RPMI7951 (cell line): Measurements from ENCODE around the gene CARS2. TPM values are rescaled to one million over a fixed set of nuclear protein-coding genes. Genes with fewer than 3 reads are reported as not detected.
"Not testable (repeated sequence)": the region's sequence is repeated elsewhere in the genome, so short reads cannot be mapped to it uniquely, and the experiment has no call there.

Experiments used
- DNase-seq: peaks from one replicate; pipeline ENCODE4 v3.0.0-alpha.2; 2012; ENCODE audit warnings: low read depth
- total RNA-seq: library from RNA; depleted of rRNA; stranded (reverse); fragments of >200 nt; shearing (Covaris generic); gene quantifications from 2 replicates; pipeline ENCODE4 v1.2.3, GENCODE V29; 2014

The CARS2 gene
- total RNA-seq, 1 experiment from 2014 or later, result 35.1 TPM

DNA sequence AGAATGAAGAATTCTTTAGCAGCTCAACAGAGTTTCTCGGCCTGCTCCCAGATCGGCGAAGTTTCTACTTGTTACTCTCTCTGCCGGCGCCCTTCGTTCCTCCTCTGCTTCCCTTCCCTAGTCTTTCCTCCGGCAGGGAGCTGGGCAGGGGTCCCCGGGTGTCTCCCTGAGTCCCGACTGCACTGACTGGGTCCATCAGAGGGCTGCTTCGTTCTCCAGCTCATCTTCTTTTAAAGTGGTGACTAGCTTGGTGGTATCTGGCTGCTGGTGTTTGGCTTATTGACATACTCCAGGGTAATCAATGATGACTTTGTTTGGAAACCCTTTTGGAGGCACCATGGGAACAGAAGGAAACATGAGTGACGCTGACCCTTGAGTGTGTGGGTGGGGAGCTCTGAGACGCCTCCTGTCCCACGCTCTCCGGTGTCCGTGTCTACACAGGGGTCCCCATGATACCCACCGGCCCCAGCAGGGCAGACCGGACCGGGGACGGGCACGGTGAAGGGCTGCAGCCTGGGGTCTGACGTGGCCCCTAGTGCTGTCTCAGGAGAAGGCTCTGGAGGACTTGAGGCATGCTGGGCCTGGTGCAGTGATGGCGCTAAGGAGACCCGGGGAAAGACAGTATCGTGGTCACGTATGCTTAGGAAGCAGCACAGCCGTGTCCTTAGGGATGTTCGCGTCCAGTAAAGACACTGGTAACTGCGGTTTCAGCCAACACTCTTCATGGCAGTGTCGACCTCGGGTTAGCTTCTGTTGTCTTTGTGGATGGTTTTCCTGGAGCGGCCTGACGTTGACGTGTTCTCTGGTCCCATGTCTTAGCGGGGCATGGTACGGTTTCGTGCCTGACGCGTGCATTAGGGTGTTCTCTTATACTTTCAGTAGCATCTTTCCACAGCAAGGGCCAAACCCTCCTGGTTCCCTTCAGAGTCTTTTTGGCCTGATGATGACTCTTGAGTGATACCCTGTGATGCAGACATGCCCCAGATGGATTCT, 66.8 kb downstream of the CARS2 start:
- DNase-seq, result no peak

DNA sequence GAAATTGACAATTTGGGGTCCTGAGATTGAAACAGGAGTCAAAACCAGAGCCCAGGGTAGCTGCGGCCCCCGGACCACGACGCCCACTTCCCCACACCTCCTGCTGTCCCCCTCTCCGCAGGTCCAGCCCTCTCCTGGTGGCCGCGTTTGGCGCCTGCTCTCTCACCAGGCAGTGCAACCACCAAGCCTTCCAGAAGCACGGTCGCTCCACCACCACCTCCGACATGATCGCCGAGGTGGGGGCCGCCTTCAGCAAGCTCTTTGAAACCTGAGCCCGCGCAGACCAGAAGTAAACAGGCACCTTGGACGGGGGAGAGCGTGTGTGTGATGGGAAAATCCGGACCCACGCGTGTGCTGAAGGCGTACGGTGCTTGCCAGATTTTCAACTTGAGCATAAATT, 67.7 kb downstream of the CARS2 start:
- DNase-seq, result no peak

DNA sequence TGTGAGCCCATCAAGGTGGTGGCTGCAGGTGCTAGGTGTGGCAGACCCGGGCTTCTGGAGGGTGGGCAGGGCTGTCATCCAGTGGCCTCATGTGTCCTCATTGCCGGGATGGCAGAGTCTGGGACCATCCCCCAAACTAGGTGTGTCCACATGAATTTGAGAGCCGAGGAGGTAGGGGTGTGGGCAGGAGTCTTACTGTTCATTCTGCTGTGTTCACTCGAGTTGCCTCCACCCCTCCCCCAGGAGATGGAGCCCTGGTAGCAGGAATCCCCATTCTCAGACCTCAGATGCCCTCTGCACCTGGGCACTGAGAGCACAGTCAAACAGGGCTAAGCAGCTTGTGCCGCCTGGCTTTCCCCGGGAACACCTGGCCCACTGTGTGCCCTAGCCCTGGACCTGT, 68.2 kb downstream of the CARS2 start:
- no peak for DNase-seq

DNA sequence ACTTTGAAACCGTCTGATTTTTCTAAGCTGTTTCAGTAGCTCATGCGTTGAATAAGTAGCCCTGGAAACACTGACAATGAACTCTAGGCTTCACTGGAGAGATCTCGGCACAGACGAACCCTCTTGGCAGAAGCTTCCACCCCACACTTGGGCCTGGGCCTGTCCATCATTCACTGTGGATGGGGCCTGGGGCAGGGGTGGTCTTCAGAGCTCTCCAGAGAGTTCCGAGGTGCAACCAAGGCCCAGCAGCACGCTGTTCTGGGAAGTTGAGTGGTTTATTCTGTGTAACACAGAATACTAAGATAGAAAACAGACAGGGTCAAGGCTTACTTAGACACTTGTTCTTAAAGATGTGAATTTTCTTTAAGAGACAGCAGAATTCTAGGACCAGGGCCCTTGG, 68.6 kb downstream of the CARS2 start:
- no peak for DNase-seq

DNA sequence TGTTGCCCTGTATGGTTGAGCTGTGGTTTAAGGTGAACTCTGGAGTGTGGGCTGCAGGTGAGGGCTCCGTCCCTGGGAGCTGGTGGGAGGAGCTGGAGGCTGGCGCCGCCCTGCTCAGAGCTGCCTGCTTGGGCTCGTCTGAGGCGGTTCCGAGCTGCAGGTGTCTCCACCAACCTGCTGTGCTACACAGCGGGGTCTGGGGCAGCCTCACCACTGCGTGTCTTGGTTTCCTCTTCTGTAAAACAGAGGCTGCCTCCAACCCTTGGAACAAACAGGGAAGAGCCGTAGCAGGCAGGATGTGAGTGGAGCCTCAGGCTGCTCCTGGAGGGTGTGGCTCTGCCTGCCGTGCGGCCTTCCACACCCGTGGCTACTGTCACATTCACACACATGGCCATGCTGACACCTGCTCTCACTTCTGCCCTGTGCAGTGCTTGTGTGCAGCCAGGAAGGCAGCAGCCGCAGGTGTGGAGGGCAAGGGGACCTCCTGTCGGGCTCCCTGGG, 69.2 kb downstream of the CARS2 start:
- DNase-seq, result no peak

DNA sequence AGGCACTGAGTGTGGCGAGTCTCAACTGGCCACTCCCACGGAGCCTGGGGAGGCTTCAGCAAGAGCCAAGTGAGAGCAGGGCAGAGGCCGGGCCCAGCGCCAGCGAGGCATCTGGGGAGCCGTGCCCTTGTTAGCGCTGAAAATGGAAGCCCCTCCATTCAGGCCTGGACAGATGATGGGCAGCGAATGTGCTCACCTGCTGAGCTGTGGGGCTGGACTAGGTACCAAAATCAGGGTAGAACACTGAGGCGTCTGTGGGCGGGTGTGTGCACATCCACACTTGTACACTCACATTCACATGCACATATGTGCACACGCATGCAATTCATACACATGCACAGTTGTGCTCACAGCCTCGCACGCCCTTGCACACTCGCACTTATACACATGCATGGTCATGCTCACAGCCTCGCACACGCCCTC, 69.9 kb downstream of the CARS2 start:
- DNase-seq, result no peak

DNA sequence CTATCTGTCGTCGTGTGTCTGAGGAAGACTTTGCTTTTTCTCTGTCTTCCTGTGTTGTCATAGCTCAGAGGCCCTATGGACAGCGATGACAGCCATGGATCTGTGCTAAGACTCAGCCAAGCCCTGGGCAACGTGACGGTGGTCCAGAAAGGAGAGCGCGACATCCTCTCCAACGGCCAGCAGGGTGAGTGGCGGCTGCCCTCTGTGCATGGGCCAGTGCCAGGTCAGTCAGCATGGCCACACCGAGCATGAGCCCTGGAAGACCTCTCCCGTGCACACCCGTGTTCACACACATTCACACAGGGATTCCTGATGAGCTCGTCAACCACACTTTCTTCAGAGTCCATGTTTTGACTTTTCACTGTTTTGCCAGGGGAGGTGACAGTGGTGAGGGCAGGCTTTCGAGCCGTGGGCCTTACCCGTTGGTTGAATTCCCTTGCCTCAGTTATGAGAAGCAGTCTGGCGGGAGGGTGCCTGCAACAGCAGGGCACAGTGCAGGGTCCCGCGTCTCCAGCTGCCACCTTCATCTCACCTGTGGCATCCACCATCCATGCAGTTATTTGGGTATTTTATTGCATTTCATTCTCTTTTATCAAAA, 70.4 kb downstream of the CARS2 start:
- no peak for DNase-seq

DNA sequence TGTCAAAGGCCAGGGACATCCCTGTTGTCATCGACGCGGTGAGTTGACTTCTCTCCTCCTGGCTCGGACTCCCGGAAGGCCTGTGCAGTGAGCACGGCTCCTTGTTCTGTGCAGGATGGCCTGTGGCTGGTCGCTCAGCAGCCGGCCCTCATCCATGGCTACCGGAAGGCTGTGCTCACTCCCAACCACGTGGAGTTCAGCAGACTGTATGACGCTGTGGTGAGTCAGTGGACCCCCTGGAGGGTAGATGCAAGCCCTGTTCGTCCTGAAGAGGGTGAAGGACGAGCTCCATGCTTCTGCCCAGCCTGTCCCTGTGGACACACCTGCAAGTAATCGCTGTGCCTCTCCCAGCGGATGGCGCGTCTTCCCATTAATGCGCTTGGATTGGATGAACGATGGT, 71.4 kb downstream of the CARS2 start:
- DNase-seq, result peak; percentile 91

DNA sequence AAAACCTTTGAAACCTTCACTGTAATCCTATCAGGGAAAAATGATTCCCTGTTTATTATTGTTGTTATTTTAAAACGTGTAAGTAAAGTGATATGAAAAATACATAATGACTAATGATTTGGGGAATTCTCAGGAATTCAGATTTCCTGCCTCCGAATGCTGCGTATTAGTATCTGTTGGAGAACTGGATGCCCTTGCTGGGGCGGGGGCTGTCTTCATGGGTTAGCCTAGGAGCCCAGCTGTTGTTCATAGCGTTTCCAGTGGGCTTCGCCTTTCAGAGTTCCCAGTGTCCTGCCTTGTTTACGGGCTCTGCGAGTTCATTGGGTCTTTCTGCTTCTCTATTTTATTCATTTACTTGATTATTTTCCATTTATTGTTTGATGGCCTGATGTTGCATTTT, 72.1 kb downstream of the CARS2 start:
- DNase-seq, result no peak

DNA sequence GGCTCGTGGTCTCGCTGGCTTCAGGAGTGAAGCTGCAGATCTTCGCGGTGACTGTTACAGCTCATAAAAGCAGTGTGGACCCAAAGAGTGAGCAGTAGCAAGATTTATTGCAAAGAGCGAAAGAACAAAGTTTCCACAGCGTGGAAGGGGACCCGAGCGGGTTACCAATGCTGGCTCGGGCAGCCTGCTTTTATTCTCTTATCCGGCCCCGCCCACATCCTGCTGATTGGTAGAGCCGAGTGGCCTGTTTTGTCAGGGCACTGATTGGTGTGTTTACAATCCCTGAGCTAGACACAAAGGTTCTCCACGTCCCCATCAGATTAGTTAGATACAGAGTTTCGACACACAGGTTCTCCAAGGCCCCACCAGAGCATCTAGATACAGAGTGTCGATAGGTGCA, 73.7 kb downstream of the CARS2 start:
- not testable (repeated sequence) for DNase-seq

DNA sequence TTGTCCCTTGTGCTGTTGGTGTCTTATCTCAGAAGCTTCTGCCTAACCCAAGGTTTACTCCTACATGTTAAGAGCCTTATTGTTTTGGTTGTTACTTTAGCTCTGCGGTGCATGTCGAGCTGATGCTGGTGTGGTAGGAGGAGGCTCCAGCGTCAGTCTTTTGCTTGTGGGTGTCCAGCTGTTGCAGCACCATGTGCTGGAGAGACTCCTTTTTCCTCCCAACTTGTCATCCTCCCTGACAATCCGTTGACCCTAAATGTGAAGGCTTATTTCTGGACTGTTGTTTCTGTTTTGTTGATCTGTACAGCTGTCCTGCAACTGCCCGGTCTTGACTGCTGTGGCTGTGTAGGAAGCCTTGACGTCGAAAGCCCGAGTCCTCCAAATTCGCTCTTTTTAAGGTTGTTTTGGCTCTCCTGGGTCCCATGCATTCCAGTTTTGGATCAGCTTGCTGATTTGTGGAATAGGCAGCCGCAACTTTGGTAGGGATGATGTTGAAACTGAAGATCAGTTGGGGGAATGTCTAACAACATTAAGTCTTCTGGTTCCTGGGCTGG, 75.3 kb downstream of the CARS2 start:
- DNase-seq, result no peak

DNA sequence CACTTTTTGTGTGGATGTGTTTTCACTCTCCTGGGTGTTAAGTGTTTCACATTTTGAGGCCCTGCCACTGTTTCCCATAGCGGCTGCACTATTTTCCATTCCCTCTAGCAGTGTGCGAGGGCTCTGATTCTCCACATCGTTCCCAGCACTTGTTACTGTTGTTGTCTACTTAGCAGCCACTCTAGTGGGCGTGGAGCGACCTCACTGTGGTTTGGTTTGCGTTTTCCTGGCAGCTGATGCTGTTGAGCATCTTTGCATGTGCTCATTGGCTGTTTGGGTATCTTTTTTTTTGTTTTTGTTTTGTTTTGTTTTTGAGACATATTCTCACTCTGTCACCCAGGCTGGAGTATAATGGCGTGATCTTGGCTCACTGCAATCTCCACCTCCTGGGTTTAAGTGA, 76.2 kb downstream of the CARS2 start:
- no peak for DNase-seq

DNA sequence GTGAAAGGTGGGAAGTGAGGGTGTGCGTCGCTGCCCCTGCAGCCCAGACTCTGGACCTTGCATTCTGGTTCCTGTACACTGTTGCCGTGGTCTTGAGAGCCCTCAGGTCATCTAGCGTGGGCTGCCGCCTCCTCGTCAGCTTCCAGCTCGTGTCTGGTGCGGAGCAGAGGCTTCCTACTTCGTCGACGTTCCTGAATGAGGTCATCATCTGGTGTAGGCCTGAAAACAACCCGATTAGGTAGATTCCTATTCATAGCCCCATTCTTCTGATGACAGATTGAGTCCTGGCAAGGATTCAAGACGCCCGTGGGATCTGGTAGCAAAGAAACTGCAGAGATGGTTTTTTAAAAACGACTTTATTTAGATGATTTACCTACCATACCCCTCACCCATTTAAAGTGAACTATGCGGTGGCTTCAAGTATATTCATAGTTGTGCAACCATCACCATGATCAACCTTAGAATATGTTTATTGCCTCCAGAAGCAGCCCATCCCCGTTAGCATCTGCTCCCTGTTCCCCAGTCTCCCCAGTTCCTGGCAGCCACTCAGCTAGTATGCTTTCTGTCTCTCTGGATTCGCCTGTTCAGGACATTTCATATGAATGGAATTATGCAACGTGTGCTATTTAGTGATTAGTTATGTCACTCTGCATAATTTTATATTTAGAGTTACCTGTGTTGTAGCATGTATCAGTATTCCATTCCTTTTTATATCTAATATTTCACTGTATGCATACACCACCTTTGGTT, 76.8 kb downstream of the CARS2 start:
- DNase-seq, result no peak

DNA sequence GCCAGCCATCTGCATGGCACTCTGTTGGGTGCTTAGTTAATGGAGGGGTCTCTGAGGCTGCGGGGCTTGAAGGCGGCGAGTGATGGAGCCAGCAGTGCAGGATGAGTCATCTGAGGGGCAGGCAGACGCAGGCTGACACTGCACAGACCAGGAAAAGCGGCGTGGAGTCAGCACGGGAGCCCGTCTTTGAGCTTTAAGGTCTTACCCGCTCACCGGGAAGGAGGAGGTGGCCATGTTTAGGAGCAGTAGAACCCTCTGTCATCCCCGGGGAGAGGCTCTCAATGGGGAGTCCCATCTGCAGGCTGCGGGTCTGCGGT, 77.5 kb downstream of the CARS2 start:
- DNase-seq, result no peak

DNA sequence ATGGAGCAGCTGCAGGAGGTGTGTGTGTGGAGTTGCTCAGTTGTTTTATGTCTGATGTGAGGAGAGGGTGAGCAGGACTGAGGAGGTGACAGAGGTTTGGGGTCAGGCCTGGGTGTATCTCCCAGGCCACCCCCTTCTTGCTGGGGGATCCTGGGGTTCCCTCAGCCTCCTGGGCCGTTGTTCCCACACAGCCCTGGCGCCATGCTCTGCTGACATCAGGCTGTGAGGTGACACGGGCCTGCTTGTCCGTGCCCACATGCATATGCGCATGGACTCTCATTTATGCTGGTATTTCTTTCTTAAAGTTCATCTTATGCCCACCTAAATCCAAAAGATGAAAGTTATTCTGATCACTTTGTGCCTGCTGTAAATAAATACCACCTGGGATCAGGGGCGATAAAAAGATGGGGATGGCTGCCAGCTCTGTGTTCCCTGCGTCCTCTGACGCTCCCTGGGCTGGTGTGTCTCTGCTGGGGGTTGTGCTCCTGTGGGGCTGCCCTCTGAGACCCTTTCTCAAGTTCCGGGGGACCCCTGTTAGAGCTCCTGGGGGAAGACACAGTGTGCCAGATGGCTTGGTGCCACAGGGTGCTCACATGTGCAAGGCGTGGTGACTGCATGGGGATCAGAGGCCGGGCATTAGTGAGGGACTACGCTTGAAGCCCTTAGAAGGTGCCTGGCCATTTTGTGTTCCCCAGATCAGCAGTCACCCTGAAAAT, 78.0 kb downstream of the CARS2 start:
- no peak for DNase-seq

DNA sequence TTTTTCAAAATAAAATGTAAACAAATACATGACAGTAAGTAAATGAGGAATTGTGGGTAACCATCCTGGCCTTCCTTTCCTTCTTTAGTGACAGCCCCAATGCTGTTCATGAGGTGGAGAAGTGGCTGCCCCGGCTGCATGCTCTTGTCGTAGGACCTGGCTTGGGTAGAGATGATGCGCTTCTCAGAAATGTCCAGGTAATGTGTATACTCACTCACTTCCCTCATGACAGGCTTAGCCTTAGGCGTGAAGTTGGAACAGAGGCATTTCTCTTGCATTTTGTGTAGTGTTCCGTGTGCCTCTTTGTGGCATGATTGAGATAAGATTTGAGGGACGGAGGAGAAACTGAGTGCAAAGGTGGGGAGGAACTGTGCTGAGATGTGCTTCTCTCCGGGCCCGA, 78.6 kb downstream of the CARS2 start:
- DNase-seq, result no peak

DNA sequence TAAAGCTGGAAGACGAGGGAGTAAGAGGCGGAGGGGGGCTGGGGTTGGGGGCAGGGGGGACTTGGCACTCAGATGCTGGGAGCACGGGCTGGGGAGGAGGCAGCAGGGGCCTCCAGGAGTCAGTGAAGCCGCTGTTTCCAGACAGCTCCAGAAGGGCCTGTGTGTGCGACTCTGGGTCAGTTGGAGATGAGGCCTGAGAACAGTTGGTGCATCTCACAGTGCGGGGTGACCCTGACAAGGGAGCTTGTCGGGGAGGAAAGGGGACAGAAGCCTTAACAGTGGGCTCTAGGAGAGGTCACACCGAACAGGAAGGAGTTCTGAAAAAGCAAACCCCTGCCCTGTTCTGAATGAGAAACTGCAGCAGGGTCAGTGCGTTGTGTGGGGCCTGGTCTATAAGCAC, 79.4 kb downstream of the CARS2 start:
- DNase-seq, result no peak

DNA sequence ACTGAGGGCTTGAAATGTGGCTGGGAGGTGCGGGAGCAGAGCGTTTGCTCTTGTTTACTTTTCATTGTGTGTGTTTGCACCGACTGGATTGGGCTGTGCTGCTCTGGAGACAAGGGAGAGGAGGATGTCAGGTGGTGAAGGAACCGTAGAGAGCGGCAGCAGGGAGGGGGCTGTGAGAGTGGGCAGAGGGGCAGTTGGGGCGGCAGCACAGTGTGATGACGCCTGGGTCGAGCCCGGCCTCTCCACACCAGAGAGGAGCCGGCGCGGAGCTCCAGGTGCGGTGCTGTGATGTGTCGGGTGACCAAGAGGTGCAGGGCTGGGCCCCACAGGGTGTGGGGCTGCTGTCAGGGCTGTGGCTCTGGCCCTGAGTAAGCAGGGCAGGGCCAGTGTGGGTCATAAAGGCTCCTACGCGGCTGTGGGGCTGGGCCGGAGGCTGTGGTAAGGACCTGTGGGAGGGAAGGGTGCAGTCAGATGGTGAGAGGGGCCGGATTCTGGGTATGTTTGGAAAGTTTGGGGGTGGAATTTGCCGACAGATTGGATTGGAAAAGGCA, 80.1 kb downstream of the CARS2 start:
- no peak for DNase-seq

DNA sequence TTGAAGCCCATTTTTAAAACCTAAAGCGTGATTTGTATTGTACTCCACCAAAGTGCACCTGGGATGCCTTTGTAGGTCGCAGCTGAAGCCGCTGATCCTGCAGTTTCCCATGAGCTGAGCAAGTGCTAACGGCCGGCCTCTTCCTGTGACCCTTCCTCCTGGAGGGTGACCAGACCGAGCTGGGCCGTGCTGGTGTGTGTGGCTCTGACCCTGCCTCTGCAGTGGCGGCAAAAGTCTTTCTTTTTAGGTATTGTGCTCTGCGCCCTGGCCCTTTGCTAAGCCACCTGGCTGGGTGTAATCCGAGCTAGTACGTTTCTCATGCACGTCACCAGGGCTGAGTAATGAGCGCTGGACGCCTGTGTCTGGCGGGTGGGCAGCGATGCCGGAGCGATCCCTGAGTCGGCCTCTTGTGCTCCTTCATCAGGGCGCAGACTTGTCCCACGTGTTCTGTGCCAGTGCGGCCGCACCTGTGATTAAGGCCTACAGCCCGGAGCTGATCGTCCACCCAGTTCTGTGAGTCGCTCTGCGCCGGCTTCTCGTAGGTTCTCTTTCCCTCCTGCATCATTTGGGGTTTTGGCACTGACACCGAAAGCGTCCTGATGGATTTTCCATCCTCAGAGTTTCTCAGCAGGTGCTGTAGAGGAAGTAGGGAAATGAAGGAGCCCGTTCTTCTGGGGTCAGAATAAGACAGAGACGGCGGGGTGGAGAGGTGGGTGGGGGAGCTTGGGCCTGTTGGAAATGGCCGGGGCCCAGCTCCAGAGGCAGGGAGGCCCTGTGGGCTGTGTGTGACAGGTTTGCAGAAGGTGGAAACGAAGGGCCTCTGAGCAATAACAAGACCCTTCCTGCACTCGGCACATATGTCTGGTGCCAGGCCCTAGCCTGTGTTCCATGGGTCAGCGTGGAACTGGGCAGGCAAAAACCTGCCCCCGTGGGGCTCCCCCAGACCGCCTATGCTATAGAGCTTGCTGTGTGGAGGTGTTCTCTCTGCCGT, 80.9 kb downstream of the CARS2 start:
- no peak for DNase-seq

DNA sequence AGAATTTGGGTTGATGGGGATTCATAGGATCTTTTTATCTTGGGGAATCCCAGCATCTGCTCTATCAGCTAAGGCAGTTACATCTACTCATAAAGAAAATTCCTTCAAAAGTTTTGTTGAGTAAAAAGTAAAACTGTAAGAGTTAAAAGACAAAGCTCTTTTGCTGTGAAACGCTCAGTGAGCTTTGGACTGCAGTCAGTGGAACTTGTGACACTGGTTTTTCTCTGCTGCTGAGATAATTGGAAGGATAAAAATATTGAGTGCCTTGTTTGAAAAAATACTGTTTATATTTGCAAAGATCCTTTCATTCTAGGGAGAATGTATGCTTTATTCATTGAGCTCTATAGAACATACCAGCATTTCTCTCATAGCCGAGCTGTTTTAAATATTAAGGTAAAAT, 85.3 kb downstream of the CARS2 start:
- DNase-seq, result no peak
